NCI-H2081 treated with DMSO at 0.1 percent for 48 hours (cell line): ENCODE results near the gene MRPS16.
A peak's percentile ranks its signal among the peaks of the same experiment; 100 is the strongest.
"Not testable (repeated sequence)": the region's sequence is repeated elsewhere in the genome, so short reads cannot be mapped to it uniquely, and the experiment has no call there.

Source experiments
- DNase-seq: peaks from one replicate; lab custom pipeline; 2025; lab: John Stamatoyannopoulos, UW

The MRPS16 gene

GRCh38 chr10:73252445-73253224, at the start of gene MRPS16:
Gene MRPS16, minus strand, starts transcription at chr10:73252644. Its CDS starts 162 bp downstream, at chr10:73252482.
- peak; percentile 68 for DNase-seq

- no peak for DNase-seq
These were observed 44.5 kb upstream of the MRPS16 start for GRCh38 chr10:73296946-73297345.

GRCh38 chr10:73293461-73293860, 41.0 kb upstream of the MRPS16 start:
- DNase-seq = no peak

GRCh38 chr10:73289958-73290357, 37.5 kb upstream of the MRPS16 start:
- no peak for DNase-seq

GRCh38 chr10:73287441-73287840, 35.0 kb upstream of the MRPS16 start:
- DNase-seq = no peak

- no peak for DNase-seq
These were observed 28.7 kb upstream of the MRPS16 start for GRCh38 chr10:73281097-73281496.

- DNase-seq = no peak
These were observed 12.0 kb upstream of the MRPS16 start for GRCh38 chr10:73264423-73264822.

GRCh38 chr10:73263693-73264347, 11.4 kb upstream of the MRPS16 start:
- DNase-seq = no peak

- DNase-seq = no peak
These were observed 10.6 kb upstream of the MRPS16 start for GRCh38 chr10:73262880-73263555.

GRCh38 chr10:73262105-73262730, 9.8 kb upstream of the MRPS16 start:
- no peak for DNase-seq

- DNase-seq = no peak
These were observed 9.0 kb upstream of the MRPS16 start for GRCh38 chr10:73261362-73261995.

GRCh38 chr10:73258612-73259011, 6.2 kb upstream of the MRPS16 start:
- DNase-seq = not testable (repeated sequence)

GRCh38 chr10:73253225-73253555, 746 bp upstream of the MRPS16 start:
- DNase-seq = no peak

GRCh38 chr10:73251683-73252444, 580 bp downstream of the MRPS16 start:
- DNase-seq = no peak

GRCh38 chr10:73248259-73248724, 4.2 kb downstream of the MRPS16 start:
- DNase-seq = no peak

GRCh38 chr10:73247509-73248258, 4.8 kb downstream of the MRPS16 start:
- no peak for DNase-seq

- peak; percentile 52 for DNase-seq
These were observed 5.6 kb downstream of the MRPS16 start, which contains the start of gene DNAJC9 for GRCh38 chr10:73246646-73247508. Gene DNAJC9, minus strand, starts transcription at chr10:73247255. Its CDS starts 66 bp downstream, at chr10:73247189.

GRCh38 chr10:73246322-73246645, 6.2 kb downstream of the MRPS16 start:
- DNase-seq = no peak

GRCh38 chr10:73244866-73245477, 7.5 kb downstream of the MRPS16 start:
- no peak for DNase-seq
